Measurements from ENCODE around the gene AEN.

The AEN gene

GRCh38 chr15:88613074-88613944 is 7.8 kb upstream of the AEN start:
- DNase-seq, result no peak

GRCh38 chr15:88615303-88616107 is 5.6 kb upstream of the AEN start:
- DNase-seq, result no peak

GRCh38 chr15:88616240-88616639 is 4.9 kb upstream of the AEN start:
- DNase-seq, result no peak

DNA sequence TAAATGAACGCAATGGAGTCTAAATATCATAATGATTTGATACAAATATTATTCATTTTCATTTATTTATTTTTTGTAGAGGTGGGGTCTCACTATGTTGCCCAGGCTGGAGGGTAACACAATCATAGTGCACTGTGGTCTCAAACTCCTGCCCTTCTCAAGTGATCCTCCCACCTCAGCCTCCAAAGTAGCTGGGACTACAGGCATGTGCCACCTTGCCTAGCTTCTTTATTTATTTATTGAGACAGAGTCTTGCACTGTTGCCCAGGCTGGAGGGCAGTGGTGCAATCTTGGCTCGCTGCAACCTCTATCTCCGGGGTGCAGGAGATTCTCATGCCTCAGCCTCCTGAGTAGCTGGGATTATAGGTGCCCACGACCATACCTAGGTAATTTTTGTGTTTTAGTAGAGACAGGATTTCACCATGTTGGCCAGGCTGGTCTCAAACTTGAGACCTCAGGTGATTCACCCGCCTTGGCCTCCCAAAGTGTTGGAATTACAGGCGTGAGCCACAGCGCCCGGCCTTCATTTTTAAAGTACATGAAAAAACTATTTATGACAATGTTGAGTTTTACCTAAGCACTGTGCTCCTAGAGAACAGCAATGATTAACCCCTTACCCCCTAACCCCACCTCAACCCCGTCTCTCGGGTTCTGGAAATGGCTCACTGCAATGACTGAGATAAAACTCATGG is 4.0 kb upstream of the AEN start:
- DNase-seq, result no peak

DNA sequence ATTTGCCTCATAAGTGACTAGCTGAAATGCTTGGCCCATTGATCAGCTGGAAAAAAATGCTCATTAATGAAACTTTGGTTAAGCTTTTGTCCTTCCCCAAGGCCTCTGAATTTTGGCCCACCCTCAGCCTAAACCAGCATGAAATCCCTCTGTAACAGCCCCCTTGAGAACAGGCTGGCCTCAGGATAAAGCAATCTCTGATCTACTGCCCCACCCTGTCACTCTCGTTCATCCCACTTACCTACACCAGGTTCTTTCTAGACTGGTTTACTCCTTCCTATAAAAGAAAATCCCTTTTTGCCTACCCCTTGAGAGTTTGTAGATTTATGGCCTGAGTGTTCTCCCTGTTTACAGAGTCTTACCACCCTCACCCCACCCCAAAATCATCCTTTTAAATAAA is 3.4 kb upstream of the AEN start:
- no peak for DNase-seq

GRCh38 chr15:88618686-88619085 is 2.5 kb upstream of the AEN start:
- DNase-seq, result no peak

DNA sequence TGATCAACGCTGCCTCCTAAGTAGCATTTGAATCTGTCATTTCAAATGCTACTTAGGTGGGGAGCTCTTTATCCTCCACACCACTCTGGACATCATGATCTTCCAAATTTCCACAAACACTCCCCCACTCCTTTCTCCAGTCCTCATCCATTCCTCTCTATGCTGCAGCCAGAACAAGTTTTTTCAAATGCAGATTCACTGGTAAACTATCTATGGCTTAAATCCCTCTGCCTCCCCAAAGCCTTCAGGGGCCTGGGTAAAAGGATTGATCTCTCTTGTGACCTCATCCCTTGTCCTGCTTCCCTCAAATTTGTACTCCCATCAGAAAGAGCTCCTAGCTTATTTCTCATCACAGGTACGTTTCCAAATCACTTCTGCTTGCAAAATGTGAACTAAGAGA is 1.3 kb upstream of the AEN start:
- DNase-seq, result no peak

- no peak for DNase-seq
Observed at GRCh38 chr15:88621789-88622604, 857 bp downstream of the AEN start.

DNA sequence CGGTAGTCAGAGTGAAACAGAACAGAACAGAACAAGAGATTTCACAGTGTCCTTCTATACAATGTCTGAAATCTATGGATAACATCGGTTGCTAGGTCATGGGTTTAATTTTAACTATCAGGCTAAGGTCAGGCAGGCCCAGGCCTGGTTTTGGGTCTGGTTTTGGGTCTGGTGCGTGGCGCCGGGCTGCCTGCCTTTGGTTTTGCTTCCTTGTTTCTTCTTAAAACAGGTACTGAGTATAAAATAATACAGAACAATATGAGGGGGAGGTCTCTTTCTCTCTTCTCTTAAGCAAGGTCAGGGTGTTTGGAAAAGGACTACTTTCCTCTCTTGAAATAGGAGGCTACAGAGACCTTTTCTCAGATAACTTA is 1.4 kb downstream of the AEN start:
- DNase-seq, result no peak

- DNase-seq, result no peak
Observed at GRCh38 chr15:88623061-88623460, 1.9 kb downstream of the AEN start.

GRCh38 chr15:88623632-88624031 is 2.5 kb downstream of the AEN start:
- DNase-seq, result no peak

- no peak for DNase-seq
Observed at GRCh38 chr15:88624156-88624970, 3.2 kb downstream of the AEN start.

DNA sequence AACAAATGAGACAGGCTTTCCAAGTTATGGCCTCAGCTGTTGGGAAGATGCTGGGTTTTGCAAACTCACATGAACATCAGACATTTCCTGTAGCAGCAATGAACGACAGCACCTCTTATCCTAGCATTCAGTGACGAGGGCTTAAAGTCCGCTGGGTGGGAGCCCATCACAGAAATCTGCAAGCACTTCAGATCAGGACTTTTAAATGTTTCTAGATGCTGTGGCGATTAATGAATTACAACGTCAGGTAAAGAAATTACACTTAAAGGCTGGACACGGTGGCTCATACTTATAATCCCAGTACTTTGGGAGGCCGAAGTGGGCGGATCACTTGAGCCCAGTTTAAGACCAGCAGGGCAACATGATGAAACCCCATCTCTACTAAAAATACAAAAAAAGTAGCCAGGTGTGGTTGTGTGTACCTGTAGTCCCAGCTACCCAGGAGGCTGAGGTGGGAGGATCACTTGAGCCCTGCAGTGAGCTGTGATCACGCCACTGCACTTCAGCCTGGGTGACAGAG is 3.9 kb downstream of the AEN start:
- DNase-seq, result no peak

DNA sequence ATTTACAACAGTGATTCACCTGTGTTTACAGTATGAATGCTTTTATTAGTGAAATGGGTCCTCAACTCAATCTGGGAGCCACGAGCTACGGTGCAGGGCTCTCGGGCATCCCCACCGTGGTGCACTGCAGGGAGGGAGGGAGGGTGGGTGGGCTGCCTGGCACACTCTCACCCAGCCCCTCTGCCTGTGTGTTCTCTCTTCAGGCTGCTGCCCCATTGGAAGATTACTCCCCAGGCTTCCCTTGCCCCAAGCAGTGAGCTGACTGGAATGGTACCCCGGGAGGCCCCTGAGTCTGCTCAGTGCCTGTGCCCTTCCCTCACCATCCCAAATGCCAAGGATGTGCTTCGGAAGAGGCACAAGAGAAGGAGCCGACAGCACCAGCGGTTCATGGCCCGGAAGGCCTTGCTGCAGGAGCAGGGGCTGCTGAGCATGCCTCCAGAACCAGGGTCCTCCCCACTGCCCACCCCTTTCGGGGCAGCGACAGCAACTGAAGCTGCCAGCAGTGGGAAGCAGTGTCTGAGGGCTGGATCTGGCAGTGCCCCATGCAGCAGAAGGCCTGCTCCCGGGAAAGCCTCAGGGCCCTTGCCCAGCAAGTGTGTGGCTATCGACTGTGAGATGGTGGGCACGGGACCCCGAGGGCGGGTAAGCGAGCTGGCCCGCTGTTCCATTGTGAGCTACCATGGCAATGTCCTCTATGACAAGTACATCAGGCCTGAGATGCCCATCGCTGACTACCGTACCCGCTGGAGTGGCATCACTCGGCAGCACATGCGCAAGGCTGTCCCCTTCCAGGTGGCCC is 5.0 kb downstream of the AEN start:
- no peak for DNase-seq

DNA sequence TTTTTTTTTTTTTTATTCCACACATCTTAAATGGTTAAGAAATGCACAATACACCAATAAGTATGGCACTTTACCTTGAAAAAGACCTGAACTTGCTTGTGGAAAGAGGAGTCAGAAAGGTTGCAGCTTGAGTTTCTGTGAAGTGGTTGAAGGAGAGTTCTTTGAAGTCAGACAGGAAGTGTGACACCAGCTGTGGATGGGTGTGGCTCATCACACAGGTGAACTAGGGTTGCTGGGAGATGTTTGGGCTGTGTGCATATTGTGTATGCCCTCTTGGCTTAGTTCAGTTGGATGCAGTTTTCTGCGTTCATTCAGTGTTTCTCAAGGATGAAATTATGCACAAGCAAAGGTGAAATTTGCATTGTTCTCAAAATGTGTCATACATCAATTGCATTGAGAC is 6.3 kb downstream of the AEN start:
- no peak for DNase-seq

DNA sequence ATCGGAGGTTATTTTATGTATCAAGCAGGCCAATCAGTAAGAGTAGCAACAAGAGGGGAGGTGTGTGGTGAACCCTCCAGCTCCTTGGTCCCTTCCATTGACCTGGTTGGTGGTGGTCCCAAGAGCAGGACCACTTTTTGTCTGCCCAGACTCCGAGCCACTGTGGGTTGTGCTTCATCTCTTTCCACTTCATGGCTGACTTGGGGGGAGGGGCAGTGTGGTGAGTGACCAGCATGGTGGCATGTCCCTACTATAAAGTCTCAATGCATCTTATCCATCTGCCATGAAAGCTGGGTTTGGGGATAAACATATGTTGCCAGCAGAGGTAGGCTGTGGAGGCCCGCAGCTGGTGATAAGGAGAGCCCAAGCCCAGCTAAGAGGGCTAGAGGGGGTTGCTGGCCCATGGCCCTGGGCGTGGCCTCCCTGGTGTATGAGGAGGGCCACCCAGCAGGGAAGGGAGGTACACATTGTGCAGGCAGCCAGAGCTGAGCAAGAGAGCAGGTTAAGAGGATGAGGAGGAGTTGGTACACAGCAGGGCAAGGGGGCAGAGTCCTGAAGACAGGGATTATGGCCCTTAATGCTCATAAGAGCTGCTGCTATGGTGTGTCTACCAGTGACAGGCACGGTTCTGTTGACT is 7.0 kb downstream of the AEN start:
- DNase-seq, result no peak

- no peak for DNase-seq
Observed at GRCh38 chr15:88629071-88629470, 7.9 kb downstream of the AEN start.

- no peak for DNase-seq
Observed at GRCh38 chr15:88630141-88630721, 9.1 kb downstream of the AEN start.

DNA sequence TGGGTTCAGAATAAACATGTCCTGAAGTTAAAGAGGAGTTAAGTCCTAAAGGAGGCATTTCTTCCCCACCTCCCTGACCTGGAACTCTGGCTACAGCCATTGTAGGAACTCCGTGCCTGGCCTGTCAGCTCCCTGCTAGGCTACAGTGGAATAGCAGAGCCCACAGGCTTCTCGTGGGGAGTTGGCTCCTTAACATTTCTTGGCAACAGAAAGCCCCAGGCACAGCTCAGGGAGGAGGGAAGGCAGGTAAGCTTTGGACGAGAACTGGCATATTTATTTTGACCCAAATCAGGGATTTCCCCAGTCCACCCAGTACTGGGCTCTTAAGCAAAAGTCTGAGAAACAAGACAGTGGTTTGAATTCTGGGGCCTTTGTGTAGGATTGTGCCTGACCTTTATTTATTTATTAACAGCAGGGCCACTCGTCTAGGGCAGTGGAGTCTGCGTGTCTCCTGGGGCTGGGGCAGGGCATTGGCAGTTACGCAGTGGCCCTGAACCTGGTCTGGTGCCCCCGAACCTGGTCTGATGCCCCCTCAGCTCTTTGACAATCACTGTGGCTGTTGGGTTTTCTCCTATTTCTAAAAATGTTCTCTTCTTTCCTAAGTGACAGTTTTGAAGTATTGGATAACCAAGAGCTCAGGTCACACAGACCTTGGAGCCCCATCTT is 9.8 kb downstream of the AEN start:
- no peak for DNase-seq
